ENCODE measurements around the gene TECPR1.

The TECPR1 gene

DNA sequence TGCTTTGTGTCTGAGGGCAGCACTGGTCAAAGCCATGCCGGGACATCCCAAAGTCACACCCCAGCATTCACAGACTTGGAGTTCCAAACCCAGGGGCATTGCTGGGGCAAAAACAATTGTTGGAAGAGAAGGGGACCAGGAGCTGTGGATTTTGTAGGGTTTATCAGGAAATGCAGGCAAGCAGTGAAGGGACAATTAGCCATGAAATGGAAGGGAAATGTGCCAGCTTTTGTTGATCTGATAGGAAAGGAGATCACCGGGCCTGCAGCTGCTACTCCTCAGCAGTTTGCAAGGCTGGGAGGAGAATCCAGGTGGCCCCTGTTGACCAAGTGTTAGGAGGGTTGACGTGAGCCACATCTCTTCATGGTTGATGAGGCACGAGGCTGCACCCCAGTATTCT lies 26.9 kb upstream of the TECPR1 start:
- TF ChIP-seq YY1 (IDR thresholded peaks at IDR 0.05; ENCODE audit: low read depth) (no peak), EP300 (IDR thresholded peaks at IDR 0.05; ENCODE audit: borderline replicate concordance) (no peak), RAD21 (IDR thresholded peaks at IDR 0.05; ENCODE audit: low read depth) (no peak), TEAD4 (IDR thresholded peaks at IDR 0.05) (no peak), EGR1 (IDR thresholded peaks at IDR 0.05) (no peak), ZBTB7A (IDR thresholded peaks at IDR 0.05; ENCODE audit: low read depth) (no peak), CEBPB (IDR thresholded peaks at IDR 0.05) (no peak), TCF12 (IDR thresholded peaks at IDR 0.05; ENCODE audit: low read depth) (no peak), FOXM1 (IDR thresholded peaks at IDR 0.05; ENCODE audit: borderline replicate concordance, low read depth) (no peak), CREB1 (IDR thresholded peaks at IDR 0.05; ENCODE audit: low read depth) (no peak), NFIC (IDR thresholded peaks at IDR 0.05) (no peak)
- TF ChIP-seq, protein P1, sequence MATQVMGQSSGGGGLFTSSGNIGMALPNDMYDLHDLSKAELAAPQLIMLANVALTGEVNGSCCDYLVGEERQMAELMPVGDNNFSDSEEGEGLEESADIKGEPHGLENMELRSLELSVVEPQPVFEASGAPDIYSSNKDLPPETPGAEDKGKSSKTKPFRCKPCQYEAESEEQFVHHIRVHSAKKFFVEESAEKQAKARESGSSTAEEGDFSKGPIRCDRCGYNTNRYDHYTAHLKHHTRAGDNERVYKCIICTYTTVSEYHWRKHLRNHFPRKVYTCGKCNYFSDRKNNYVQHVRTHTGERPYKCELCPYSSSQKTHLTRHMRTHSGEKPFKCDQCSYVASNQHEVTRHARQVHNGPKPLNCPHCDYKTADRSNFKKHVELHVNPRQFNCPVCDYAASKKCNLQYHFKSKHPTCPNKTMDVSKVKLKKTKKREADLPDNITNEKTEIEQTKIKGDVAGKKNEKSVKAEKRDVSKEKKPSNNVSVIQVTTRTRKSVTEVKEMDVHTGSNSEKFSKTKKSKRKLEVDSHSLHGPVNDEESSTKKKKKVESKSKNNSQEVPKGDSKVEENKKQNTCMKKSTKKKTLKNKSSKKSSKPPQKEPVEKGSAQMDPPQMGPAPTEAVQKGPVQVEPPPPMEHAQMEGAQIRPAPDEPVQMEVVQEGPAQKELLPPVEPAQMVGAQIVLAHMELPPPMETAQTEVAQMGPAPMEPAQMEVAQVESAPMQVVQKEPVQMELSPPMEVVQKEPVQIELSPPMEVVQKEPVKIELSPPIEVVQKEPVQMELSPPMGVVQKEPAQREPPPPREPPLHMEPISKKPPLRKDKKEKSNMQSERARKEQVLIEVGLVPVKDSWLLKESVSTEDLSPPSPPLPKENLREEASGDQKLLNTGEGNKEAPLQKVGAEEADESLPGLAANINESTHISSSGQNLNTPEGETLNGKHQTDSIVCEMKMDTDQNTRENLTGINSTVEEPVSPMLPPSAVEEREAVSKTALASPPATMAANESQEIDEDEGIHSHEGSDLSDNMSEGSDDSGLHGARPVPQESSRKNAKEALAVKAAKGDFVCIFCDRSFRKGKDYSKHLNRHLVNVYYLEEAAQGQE (IDR thresholded peaks at IDR 0.05; ENCODE audit: low read depth) = no peak
- TF ChIP-seq, protein P2, sequence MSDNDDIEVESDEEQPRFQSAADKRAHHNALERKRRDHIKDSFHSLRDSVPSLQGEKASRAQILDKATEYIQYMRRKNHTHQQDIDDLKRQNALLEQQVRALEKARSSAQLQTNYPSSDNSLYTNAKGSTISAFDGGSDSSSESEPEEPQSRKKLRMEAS (IDR thresholded peaks at IDR 0.05) = no peak

DNA sequence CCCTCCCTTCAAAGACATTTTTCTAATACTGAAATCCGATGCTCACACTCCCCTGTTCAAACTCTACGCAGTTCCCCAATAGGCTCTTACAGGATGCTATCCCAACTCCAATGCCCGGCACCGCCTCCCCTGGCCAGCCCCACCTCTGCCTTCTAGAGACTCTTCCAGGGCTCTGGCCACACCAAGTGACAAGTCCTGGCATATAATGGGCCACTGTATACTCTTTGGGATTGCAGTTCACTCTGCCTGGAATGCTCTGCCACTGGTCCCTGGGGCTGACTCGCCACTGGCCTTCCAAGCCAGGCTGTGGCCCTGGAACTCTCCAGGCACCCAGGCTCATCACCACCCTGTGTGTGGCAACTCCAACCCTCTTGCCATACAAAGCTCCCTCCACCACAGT lies 26.4 kb upstream of the TECPR1 start:
- no peak for TF ChIP-seq CEBPB (IDR thresholded peaks at IDR 0.05)
- TF ChIP-seq FOXM1 (IDR thresholded peaks at IDR 0.05; ENCODE audit: borderline replicate concordance, low read depth) = 0 out of 2 replicates have a peak, but pooled peaks have one; percentile 18

DNA sequence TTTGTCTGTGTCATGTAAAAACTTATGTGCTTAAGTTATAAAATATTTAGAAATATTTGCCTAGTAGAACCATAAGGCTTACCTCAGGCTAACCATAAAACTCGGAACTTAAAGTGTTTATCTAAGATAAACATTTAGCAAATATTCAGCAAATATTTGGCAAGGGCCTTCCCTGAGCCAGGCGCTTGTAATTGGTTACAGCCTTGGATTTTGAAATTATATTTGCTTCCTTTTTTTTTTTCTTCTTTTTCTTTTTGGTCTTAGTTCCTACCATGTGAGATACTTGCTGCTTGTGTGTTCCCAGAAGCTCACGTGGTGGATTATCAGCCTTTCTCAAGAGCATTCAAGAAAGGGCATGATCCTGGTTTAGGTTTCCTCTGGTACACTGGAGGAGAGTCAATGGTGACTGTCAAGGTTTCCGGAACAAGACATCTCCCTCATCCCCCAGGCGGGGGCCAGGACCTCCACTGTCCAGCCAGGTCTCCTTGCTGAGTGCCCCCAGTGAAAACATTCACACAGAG lies 24.3 kb upstream of the TECPR1 start:
- TF ChIP-seq ZBTB7A (IDR thresholded peaks at IDR 0.05; ENCODE audit: low read depth) (no peak), RAD21 (IDR thresholded peaks at IDR 0.05; ENCODE audit: low read depth) (no peak), EP300 (IDR thresholded peaks at IDR 0.05; ENCODE audit: borderline replicate concordance) (no peak)
- TF ChIP-seq, protein P2 (IDR thresholded peaks at IDR 0.05) = no peak
- TF ChIP-seq, protein P3, sequence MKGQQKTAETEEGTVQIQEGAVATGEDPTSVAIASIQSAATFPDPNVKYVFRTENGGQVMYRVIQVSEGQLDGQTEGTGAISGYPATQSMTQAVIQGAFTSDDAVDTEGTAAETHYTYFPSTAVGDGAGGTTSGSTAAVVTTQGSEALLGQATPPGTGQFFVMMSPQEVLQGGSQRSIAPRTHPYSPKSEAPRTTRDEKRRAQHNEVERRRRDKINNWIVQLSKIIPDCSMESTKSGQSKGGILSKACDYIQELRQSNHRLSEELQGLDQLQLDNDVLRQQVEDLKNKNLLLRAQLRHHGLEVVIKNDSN (IDR thresholded peaks at IDR 0.05) = no peak

DNA sequence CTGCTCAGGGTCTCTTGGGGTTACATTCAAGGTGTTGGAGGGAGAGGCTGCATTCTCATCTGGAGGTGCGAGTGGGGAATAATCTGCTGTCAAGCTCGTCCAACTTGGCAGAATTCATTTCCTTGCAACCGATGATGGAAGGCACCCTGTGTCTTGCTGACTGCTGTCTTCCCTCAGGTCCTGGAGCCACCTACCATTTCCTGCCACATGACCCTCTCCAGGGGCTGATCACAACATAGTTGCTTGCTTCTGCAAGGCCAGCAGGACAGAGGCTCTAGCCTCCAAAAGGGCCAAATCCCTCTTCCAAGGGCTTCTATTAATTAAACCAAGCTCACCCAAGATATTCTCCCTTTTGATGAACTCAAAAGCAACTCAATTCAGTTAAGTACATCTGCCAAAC lies 15.3 kb upstream of the TECPR1 start:
- TF ChIP-seq EP300 (IDR thresholded peaks at IDR 0.05; ENCODE audit: borderline replicate concordance) = no peak
- no peak for TF ChIP-seq CEBPB (IDR thresholded peaks at IDR 0.05)
- TF ChIP-seq, protein P2 (IDR thresholded peaks at IDR 0.05) = no peak
- TF ChIP-seq ZBTB7A (IDR thresholded peaks at IDR 0.05; ENCODE audit: low read depth) = no peak
- no peak for TF ChIP-seq FOXM1 (IDR thresholded peaks at IDR 0.05; ENCODE audit: borderline replicate concordance, low read depth)
- TF ChIP-seq, protein P3 (IDR thresholded peaks at IDR 0.05) = no peak
- no peak for TF ChIP-seq NFIC (IDR thresholded peaks at IDR 0.05)
- TF ChIP-seq CREB1 (IDR thresholded peaks at IDR 0.05; ENCODE audit: low read depth) = no peak
- no peak for TF ChIP-seq TEAD4 (IDR thresholded peaks at IDR 0.05)
- no peak for TF ChIP-seq YY1 (IDR thresholded peaks at IDR 0.05; ENCODE audit: low read depth)
- TF ChIP-seq, protein P1 (IDR thresholded peaks at IDR 0.05; ENCODE audit: low read depth) = no peak
- TF ChIP-seq RAD21 (IDR thresholded peaks at IDR 0.05; ENCODE audit: low read depth) = no peak
- TF ChIP-seq TCF12 (IDR thresholded peaks at IDR 0.05; ENCODE audit: low read depth) = no peak
- no peak for TF ChIP-seq EGR1 (IDR thresholded peaks at IDR 0.05)
- TF ChIP-seq TAF1 (IDR thresholded peaks at IDR 0.05; ENCODE audit: low read depth) = no peak

DNA sequence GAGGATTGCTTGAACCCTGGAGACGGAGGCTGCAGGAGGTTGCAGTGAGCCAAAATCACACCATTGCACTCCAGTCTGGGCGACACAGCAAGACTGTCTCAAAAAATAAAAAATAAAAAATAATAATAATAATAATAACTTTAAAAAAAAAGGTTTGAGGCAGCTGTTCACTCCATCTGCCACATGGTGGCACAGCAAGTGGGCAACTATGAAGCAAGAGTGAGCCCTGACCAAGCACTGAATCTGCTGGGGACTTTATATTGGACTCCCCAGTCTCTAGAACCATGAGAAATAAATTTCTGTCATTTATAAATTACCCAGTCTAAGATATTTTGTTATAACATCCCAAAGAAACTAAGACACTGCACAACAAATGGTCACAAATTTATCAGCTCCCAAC lies 14.8 kb upstream of the TECPR1 start:
- TF ChIP-seq, protein P3 (IDR thresholded peaks at IDR 0.05) = no peak
- TF ChIP-seq FOXM1 (IDR thresholded peaks at IDR 0.05; ENCODE audit: borderline replicate concordance, low read depth) (no peak), CEBPB (IDR thresholded peaks at IDR 0.05) (0 out of 2 replicates have a peak, but pooled peaks have one; percentile 27), RAD21 (IDR thresholded peaks at IDR 0.05; ENCODE audit: low read depth) (peak; percentile 26; the same call in 1 of the 2 replicates)

DNA sequence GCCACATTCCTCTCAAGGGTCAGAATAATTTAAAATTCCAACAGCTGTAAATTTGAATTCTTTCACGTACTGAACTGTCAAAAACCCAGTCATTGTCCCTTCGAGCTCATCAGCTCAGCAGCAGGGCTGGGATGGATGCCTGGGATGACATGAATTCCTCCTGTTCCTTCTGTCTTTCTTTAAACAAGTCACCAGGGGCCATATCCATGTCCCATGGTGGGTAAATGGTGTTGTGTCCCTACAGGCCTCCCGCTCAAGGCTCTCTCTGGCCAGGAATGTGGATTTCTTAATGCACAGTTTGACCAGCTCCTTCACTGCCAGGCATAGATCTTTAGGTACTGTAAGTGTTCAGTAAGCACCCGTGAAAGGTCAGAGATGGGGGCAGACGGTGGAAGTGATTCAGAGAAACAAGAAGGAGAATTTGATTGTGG lies 13.8 kb upstream of the TECPR1 start:
- peak; percentile 9; the same call in 1 of the 2 replicates for TF ChIP-seq TEAD4 (IDR thresholded peaks at IDR 0.05)
- TF ChIP-seq, protein P2 (IDR thresholded peaks at IDR 0.05) = no peak
- no peak for TF ChIP-seq ZBTB7A (IDR thresholded peaks at IDR 0.05; ENCODE audit: low read depth)

All from Ishikawa (cell line).